Body of pancreas (tissue), 4 donors: ENCODE data around the gene TMEM186. TPM values are rescaled to one million over a fixed set of nuclear protein-coding genes. Genes with fewer than 3 reads are reported as not detected.

Source experiments
- ATAC-seq: fragments of 150-250 bp; one replicate; pipeline ENCODE4 v1.9.1; 2016
- DNase-seq, 4 donors: peaks; one replicate each; pipeline ENCODE4 v3.0.0-alpha.2; 2019
- H3K27ac ChIP-seq, 4 donors: fragments of 200-600 bp; sonication (generic); 1 replicate in 3 of 4; 2 replicates in 1 of 4; pipeline versions ENCODE4 v1.5.1 to v1.6.1; 2016 to 2019; ENCODE audit warnings: mild to moderate bottlenecking in 1 of 4, mixed read lengths in 1 of 4, moderate library complexity in 1 of 4
- H3K27me3 ChIP-seq, 2 donors: fragments of 200-600 bp; sonication (generic); one replicate each; pipeline ENCODE4 v1.6.0; 2016; ENCODE audit warnings: mild to moderate bottlenecking in 1 of 2
- H3K36me3 ChIP-seq, 2 donors: fragments of 200-600 bp; sonication (generic); replicated peaks in 1 of 2; 2 replicates each; pipeline ENCODE4 v1.5.1; 2016; ENCODE audit warnings: low read depth in 2 of 2; ENCODE audit not compliant: insufficient read depth in 1 of 2
- H3K4me1 ChIP-seq: fragments of 200-600 bp; sonication (generic); one replicate; pipeline ENCODE4 v1.6.0; 2016
- H3K4me3 ChIP-seq, 2 donors: fragments of 200-600 bp; sonication (generic); 1 replicate in 1 of 2; 2 replicates in 1 of 2; pipeline ENCODE4 v1.5.1; 2016 to 2019
- H3K9me3 ChIP-seq, 3 donors: fragments of 200-600 bp; sonication (generic); 1 replicate in 2 of 3; 2 replicates in 1 of 3; pipeline ENCODE4 v1.5.1; 2016
- CTCF ChIP-seq, 7 experiments: fragments of 450-650 bp in 4 of 7; fragments of 200-600 bp in 3 of 7; sonication (generic) in 3 of 7; IDR thresholded peaks; one replicate each; pipeline ENCODE4 v1.5.1; 2016 to 2019; ENCODE audit warnings: antibody characterized with exemption in 7 of 7
- POLR2A ChIP-seq, 3 donors: fragments of 450-650 bp; IDR thresholded peaks; one replicate each; pipeline ENCODE4 v1.6.1; 2016; ENCODE audit warnings: antibody characterized with exemption in 3 of 3, mild to moderate bottlenecking in 2 of 3
- WGBS, 2 donors: methylation state at CpG; one replicate each; pipeline ENCODE4 v1.1.5; 2017; 5-methylcytosine and 5-hydroxymethylcytosine counted together
- intact Hi-C: fragments of 100-400 bp; cut with DNase I; formaldehyde crosslinking; loops from one replicate; pipeline ENCODE4 v1.15.1; 2023
- total RNA-seq, 2 donors: library from RNA; depleted of rRNA; stranded (reverse); fragments of >200 nt; gene quantifications; one replicate each; pipeline ENCODE4 v1.1.0, GENCODE V29; 2016

TMEM186 gene
- total RNA-seq, 2 donors from 2014 or later = 0.99 to 3.6 TPM

- H3K9me3 ChIP-seq = no peaks in the 10 kb centered on the region
- H3K27me3 ChIP-seq = no peaks in the 10 kb centered on the region
- no peak overlapping the region for H3K27ac ChIP-seq
- H3K36me3 ChIP-seq = peaks cover 16 to 52% of the 10 kb centered on the region in 2 donors
- H3K4me3 ChIP-seq = no peak overlapping the region
- H3K4me1 ChIP-seq = no peaks in the 10 kb centered on the region
- WGBS, 2 donors = 86 to 91% methylated on average over 14 of the region's 14 CpGs
- no peak for ATAC-seq
- intact Hi-C loops = no loop called here
- no peak for DNase-seq
- no peak for TF ChIP-seq CTCF (IDR thresholded peaks at IDR 0.05)
These were observed 16.8 kb upstream of the TMEM186 start for GRCh38 chr16:8814095-8814806.

DNA sequence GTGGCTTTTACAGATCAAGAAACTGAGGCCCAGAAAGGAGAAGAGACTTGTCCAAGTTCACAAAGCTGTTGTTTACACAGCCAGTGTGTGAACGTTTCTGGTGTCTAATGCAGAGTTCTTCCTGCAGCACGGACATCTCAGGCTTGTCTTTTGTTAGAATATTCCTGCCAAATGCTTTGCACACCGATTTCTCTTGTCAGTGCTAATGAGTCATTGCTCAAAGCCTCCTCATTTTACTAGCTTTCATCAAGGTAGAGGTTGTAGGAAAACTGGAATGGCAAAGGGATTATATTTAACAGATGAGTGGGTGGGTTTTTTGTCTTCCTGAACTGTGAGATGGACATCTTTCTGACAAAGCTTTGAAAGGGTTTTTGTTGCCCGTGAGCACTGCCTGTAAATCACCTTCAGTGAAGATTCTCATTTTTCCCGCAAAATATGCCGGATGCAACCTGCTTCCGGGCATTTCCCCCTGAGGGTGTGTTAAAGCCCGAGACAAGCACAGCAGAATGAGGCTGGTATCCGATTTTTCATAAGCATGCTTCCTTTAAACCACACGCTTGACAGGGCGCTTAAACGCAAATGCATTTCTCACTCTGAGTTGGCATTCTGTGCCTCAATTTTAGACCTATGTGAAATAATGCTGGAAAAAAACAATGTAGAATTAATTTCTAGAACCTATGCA, 14.9 kb upstream of the TMEM186 start:
- H3K27me3 ChIP-seq = no peaks in the 10 kb centered on the region
- H3K4me3 ChIP-seq = no peak overlapping the region
- WGBS, 2 donors = 66 to 84% methylated on average over 12 of the region's 12 CpGs
- H3K4me1 ChIP-seq = peaks cover 11% of the 10 kb centered on the region
- TF ChIP-seq CTCF (IDR thresholded peaks at IDR 0.05) = no peak
- no peak for TF ChIP-seq POLR2A (IDR thresholded peaks at IDR 0.05)
- ATAC-seq = no peak
- intact Hi-C loops = no loop called here
- no peak overlapping the region for H3K27ac ChIP-seq
- peaks cover 16 to 53% of the 10 kb centered on the region in 2 donors for H3K36me3 ChIP-seq
- H3K9me3 ChIP-seq = no peaks in the 10 kb centered on the region
- no peak for DNase-seq

GRCh38 chr16:8808613-8809353, 11.3 kb upstream of the TMEM186 start:
- no peaks in the 10 kb centered on the region for H3K27me3 ChIP-seq
- 35 to 63% methylated on average over 11 of the region's 11 CpGs for WGBS, 2 donors
- no peaks in the 10 kb centered on the region for H3K9me3 ChIP-seq
- no peak for TF ChIP-seq CTCF (IDR thresholded peaks at IDR 0.05)
- TF ChIP-seq POLR2A (IDR thresholded peaks at IDR 0.05) = no peak
- H3K36me3 ChIP-seq = peaks cover 9 to 57% of the 10 kb centered on the region in 2 donors
- H3K4me3 ChIP-seq = no peak overlapping the region
- peaks cover 20% of the 10 kb centered on the region for H3K4me1 ChIP-seq
- peak overlapping the region in 1 of 4 donors; percentile 35 for H3K27ac ChIP-seq
- ATAC-seq (no peak), DNase-seq (peak in 3 of 4 donors; percentile 16 to 35 (median 34))
- intact Hi-C loops = loop anchor here (10.0 kb wide), 1 partner anchor 46 kb away; no protein-coding TSS in a partner anchor

DNA sequence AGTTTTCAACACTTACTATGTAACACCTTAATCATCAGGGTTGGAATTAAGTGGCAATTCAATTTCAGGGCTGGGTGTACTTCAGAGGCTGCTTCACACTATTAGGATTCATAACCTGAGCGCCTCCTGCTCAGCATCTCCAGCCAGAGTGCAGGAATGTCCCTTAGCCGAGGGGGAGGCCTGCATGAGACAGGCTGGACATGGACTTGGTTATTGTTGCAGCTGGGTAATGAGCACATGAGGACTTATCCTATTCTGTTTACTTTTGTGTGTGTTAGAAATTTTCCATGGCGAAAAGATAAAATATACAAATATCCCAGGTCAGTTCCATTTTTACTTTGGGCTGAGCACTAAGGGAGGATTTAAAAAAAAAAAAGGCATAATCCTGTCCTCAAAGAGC, 10.6 kb upstream of the TMEM186 start:
- intact Hi-C loops = loop anchor here (10.0 kb wide), 1 partner anchor 47 kb away; no protein-coding TSS in a partner anchor
- peaks cover 20% of the 10 kb centered on the region for H3K4me1 ChIP-seq
- no peaks in the 10 kb centered on the region for H3K9me3 ChIP-seq
- ATAC-seq = no peak
- H3K36me3 ChIP-seq = peaks cover 7 to 56% of the 10 kb centered on the region in 2 donors
- H3K27ac ChIP-seq = peak overlapping the region in 2 of 4 donors; percentile 13 to 35
- DNase-seq = peak in 1 of 4 donors; percentile 33
- TF ChIP-seq CTCF (IDR thresholded peaks at IDR 0.05) (no peak), POLR2A (IDR thresholded peaks at IDR 0.05) (no peak)
- H3K4me3 ChIP-seq = no peak overlapping the region
- H3K27me3 ChIP-seq = no peaks in the 10 kb centered on the region
- 46 to 58% methylated on average over 3 of the region's 3 CpGs for WGBS, 2 donors
